Esophagus muscularis mucosa (tissue), 4 donors: Measurements from ENCODE around the gene FGF14. TPM values are rescaled to one million over a fixed set of nuclear protein-coding genes. Genes with fewer than 3 reads are reported as not detected.

Source experiments
- DNase-seq: peaks from one replicate; pipeline ENCODE4 v3.0.0-alpha.2; 2017; ENCODE audit errors: extremely low spot score
- H3K27ac ChIP-seq, 4 donors: fragments of 200-600 bp; sonication (generic); replicated peaks in 1 of 4; 1 replicate in 3 of 4; 2 replicates in 1 of 4; pipeline ENCODE4 v1.5.1; 2016 to 2019; ENCODE audit warnings: mild to moderate bottlenecking in 1 of 4
- H3K27me3 ChIP-seq, 4 donors: fragments of 200-600 bp; sonication (generic); one replicate each; pipeline versions ENCODE4 v1.5.1 to v1.6.0; 2016 to 2019
- H3K36me3 ChIP-seq, 4 donors: fragments of 200-600 bp; sonication (generic); one replicate each; pipeline ENCODE4 v1.5.1; 2016 to 2019
- H3K4me1 ChIP-seq, 4 donors: fragments of 200-600 bp; sonication (generic); one replicate each; pipeline ENCODE4 v1.5.1; 2016 to 2019
- H3K4me3 ChIP-seq, 4 donors: fragments of 200-600 bp; sonication (generic); 1 replicate in 2 of 4; 2 replicates in 2 of 4; pipeline ENCODE4 v1.5.1; 2016 to 2019; ENCODE audit warnings: mild to moderate bottlenecking in 4 of 4, moderate library complexity in 1 of 4
- H3K9me3 ChIP-seq, 4 donors: fragments of 200-600 bp; sonication (generic); 1 replicate in 3 of 4; 2 replicates in 1 of 4; pipeline ENCODE4 v1.5.1; 2016 to 2019
- CTCF ChIP-seq, 3 experiments: fragments of 200-600 bp in 2 of 3; fragments of 450-650 bp in 1 of 3; sonication (generic) in 2 of 3; IDR thresholded peaks; one replicate each; pipeline ENCODE4 v1.5.1; 2017 to 2019; ENCODE audit warnings: antibody characterized with exemption in 3 of 3, mild to moderate bottlenecking in 2 of 3, moderate library complexity in 1 of 3
- EP300 ChIP-seq: sonication (generic); formaldehyde crosslinking; IDR thresholded peaks from one replicate; pipeline ENCODE4 v1.6.1; 2017; ENCODE audit warnings: antibody characterized with exemption
- POLR2A ChIP-seq: fragments of 450-650 bp; IDR thresholded peaks from one replicate; pipeline ENCODE4 v1.6.1; 2017; ENCODE audit warnings: antibody characterized with exemption, moderate library complexity, mild to moderate bottlenecking, low read depth
- POLR2AphosphoS5 ChIP-seq, 2 donors: sonication (generic); formaldehyde crosslinking; IDR thresholded peaks; one replicate each; pipeline ENCODE4 v1.6.1; 2017; ENCODE audit warnings: antibody characterized with exemption in 2 of 2
- WGBS: methylation state at CpG from one replicate; pipeline ENCODE4 v1.1.5; 2018; 5-methylcytosine and 5-hydroxymethylcytosine counted together
- intact Hi-C: fragments of 100-400 bp; cut with DNase I; formaldehyde crosslinking; loops from one replicate; pipeline ENCODE4 v1.15.1; 2023
- total RNA-seq, 4 donors: library from RNA; depleted of rRNA; stranded (reverse); fragments of >200 nt; gene quantifications; one replicate each; pipeline versions ENCODE4 v1.1.0 to v1.2.1, GENCODE V29; 2016

FGF14 gene
- total RNA-seq, 4 donors from 2014 or later, result 0.33 to 2.1 (median 0.87) TPM

GRCh38 chr13:101896541-101896940 lies 505.3 kb downstream of the FGF14 start:
- no peak for DNase-seq
- no peaks in the 10 kb centered on the region for H3K27me3 ChIP-seq
- TF ChIP-seq POLR2AphosphoS5 (IDR thresholded peaks at IDR 0.05), result no peak
- no peak for TF ChIP-seq EP300
- TF ChIP-seq POLR2A, result no peak
- no peak for TF ChIP-seq CTCF (IDR thresholded peaks at IDR 0.05)
- 76% methylated on average over 2 of the region's 2 CpGs for WGBS
- H3K4me1 ChIP-seq, result no peaks in the 10 kb centered on the region
- H3K9me3 ChIP-seq, result no peaks in the 10 kb centered on the region
- no peak overlapping the region for H3K27ac ChIP-seq
- no peaks in the 10 kb centered on the region for H3K36me3 ChIP-seq
- no peak overlapping the region for H3K4me3 ChIP-seq
- intact Hi-C loops, result no loop called here

- DNase-seq, result no peak
- 63% methylated on average over 1 of the region's 1 CpG for WGBS
- Histone ChIP-seq H3K4me3 (no peak overlapping the region), H3K27me3 (no peaks in the 10 kb centered on the region), H3K4me1 (no peaks in the 10 kb centered on the region), H3K9me3 (no peaks in the 10 kb centered on the region), H3K27ac (no peak overlapping the region), H3K36me3 (no peaks in the 10 kb centered on the region)
- intact Hi-C loops, result no loop called here
- no peak for TF ChIP-seq POLR2A
- TF ChIP-seq POLR2AphosphoS5 (IDR thresholded peaks at IDR 0.05), result no peak
- TF ChIP-seq CTCF (IDR thresholded peaks at IDR 0.05), result no peak
- no peak for TF ChIP-seq EP300
Measured at GRCh38 chr13:101893021-101893420, 508.8 kb downstream of the FGF14 start.

- no peak for DNase-seq
- TF ChIP-seq EP300, result no peak
- no peak for TF ChIP-seq CTCF (IDR thresholded peaks at IDR 0.05)
- no peak for TF ChIP-seq POLR2AphosphoS5 (IDR thresholded peaks at IDR 0.05)
- no peak for TF ChIP-seq POLR2A
- Histone ChIP-seq H3K9me3 (no peaks in the 10 kb centered on the region), H3K27ac (no peak overlapping the region), H3K4me1 (no peaks in the 10 kb centered on the region), H3K27me3 (no peaks in the 10 kb centered on the region), H3K36me3 (no peaks in the 10 kb centered on the region), H3K4me3 (no peak overlapping the region)
- WGBS, result 25% methylated on average over 1 of the region's 1 CpG
- intact Hi-C loops, result no loop called here
Measured at GRCh38 chr13:101892296-101892695, 509.6 kb downstream of the FGF14 start.

GRCh38 chr13:101881593-101881992 lies 520.3 kb downstream of the FGF14 start:
- TF ChIP-seq EP300, result no peak
- no peak for TF ChIP-seq CTCF (IDR thresholded peaks at IDR 0.05)
- TF ChIP-seq POLR2AphosphoS5 (IDR thresholded peaks at IDR 0.05), result no peak
- no peaks in the 10 kb centered on the region for H3K9me3 ChIP-seq
- 74% methylated on average over 3 of the region's 3 CpGs for WGBS
- H3K4me3 ChIP-seq, result no peak overlapping the region
- intact Hi-C loops, result no loop called here
- DNase-seq, result no peak
- no peaks in the 10 kb centered on the region for H3K36me3 ChIP-seq
- H3K27ac ChIP-seq, result no peak overlapping the region
- H3K27me3 ChIP-seq, result no peaks in the 10 kb centered on the region
- H3K4me1 ChIP-seq, result no peaks in the 10 kb centered on the region

- no peak overlapping the region for H3K27ac ChIP-seq
- no peaks in the 10 kb centered on the region for H3K9me3 ChIP-seq
- H3K27me3 ChIP-seq, result no peaks in the 10 kb centered on the region
- WGBS, result 76% methylated on average over 4 of the region's 4 CpGs
- intact Hi-C loops, result no loop called here
- TF ChIP-seq EP300 (no peak), POLR2AphosphoS5 (IDR thresholded peaks at IDR 0.05) (no peak), POLR2A (no peak), CTCF (IDR thresholded peaks at IDR 0.05) (no peak)
- H3K4me3 ChIP-seq, result no peak overlapping the region
- DNase-seq, result no peak
- no peaks in the 10 kb centered on the region for H3K4me1 ChIP-seq
- H3K36me3 ChIP-seq, result no peaks in the 10 kb centered on the region
Measured at GRCh38 chr13:101880581-101880980, 521.3 kb downstream of the FGF14 start.
